ENCODE measurements around the gene PMIS2.
"Not testable (repeated sequence)": the region's sequence is repeated elsewhere in the genome, so short reads cannot be mapped to it uniquely, and the experiment has no call there.

The PMIS2 gene

DNA sequence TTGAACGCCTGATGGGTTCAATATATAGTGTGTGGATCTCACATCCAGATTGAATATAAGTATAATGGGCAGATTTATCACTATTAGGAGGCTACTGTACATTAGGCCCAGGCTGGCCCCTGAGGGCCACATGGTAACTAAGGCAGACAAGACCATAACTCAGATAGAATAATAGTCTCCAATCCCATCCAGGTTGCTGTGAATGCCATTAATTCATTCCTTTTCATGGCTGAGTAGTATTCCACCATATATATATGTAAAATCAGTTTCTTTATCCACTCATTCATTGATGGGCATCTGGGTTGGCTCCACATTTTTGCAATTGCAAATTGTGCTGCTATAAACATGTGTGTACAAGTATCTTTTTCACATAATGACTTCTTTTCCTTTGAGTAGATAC is 8.1 kb upstream of the PMIS2 start:
- TF ChIP-seq, protein P1, sequence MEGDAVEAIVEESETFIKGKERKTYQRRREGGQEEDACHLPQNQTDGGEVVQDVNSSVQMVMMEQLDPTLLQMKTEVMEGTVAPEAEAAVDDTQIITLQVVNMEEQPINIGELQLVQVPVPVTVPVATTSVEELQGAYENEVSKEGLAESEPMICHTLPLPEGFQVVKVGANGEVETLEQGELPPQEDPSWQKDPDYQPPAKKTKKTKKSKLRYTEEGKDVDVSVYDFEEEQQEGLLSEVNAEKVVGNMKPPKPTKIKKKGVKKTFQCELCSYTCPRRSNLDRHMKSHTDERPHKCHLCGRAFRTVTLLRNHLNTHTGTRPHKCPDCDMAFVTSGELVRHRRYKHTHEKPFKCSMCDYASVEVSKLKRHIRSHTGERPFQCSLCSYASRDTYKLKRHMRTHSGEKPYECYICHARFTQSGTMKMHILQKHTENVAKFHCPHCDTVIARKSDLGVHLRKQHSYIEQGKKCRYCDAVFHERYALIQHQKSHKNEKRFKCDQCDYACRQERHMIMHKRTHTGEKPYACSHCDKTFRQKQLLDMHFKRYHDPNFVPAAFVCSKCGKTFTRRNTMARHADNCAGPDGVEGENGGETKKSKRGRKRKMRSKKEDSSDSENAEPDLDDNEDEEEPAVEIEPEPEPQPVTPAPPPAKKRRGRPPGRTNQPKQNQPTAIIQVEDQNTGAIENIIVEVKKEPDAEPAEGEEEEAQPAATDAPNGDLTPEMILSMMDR (IDR thresholded peaks at IDR 0.05; ENCODE audit: low read depth, low read length), result no peak
- H3K4me3 ChIP-seq (ENCODE audit: low read depth, low read length), result no peak overlapping the region

DNA sequence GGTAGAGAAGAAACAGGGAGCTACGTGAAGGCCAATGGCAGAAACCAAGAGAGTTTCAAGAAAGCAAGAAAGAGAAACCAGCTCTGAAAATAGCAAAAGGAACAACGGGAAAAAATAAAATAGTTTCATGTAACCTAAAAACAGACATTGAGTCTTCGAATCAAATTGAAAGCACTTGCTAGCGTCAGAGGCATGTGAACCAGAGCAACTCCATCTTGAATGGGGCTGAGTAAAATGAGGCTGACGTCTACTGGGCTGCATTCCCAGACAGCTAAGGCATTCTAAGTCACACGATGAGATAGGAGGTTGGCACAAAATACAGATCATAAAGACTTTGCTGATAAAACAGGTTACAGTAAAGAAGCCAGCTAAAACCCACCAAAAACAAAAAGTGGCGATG is 7.3 kb upstream of the PMIS2 start:
- H3K4me3 ChIP-seq (ENCODE audit: low read depth, low read length), result no peak overlapping the region
- TF ChIP-seq, protein P1 (IDR thresholded peaks at IDR 0.05; ENCODE audit: low read depth, low read length), result no peak

GRCh38 chr19:35582760-35583159 is 3.2 kb upstream of the PMIS2 start:
- H3K4me3 ChIP-seq (ENCODE audit: low read depth, low read length), result no peak overlapping the region
- TF ChIP-seq, protein P1 (IDR thresholded peaks at IDR 0.05; ENCODE audit: low read depth, low read length), result no peak

GRCh38 chr19:35587321-35587720 is 1.3 kb downstream of the PMIS2 start:
- H3K4me3 ChIP-seq (ENCODE audit: low read depth, low read length), result no peak overlapping the region
- TF ChIP-seq, protein P1 (IDR thresholded peaks at IDR 0.05; ENCODE audit: low read depth, low read length), result no peak

DNA sequence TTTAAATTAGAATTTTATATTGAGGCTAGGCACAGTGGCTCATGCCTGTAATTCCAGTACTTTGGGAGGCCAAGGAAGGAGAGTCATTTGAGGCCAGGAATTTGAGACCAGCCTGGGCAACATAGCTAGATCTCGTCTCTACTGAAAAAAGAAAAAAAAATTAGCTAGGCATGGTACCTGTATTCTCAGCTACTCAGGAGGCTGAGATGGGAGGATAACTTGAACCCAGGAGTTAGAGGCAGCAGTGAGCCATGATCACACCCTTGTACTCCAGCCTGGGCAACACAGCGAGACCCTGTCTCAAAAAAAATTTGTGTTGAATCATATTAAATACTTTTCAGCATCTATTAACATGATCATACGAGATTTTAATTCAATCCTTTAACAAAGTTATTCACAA is 4.9 kb downstream of the PMIS2 start:
- TF ChIP-seq, protein P1 (IDR thresholded peaks at IDR 0.05; ENCODE audit: low read depth, low read length), result no peak
- no peak overlapping the region for H3K4me3 ChIP-seq (ENCODE audit: low read depth, low read length)

DNA sequence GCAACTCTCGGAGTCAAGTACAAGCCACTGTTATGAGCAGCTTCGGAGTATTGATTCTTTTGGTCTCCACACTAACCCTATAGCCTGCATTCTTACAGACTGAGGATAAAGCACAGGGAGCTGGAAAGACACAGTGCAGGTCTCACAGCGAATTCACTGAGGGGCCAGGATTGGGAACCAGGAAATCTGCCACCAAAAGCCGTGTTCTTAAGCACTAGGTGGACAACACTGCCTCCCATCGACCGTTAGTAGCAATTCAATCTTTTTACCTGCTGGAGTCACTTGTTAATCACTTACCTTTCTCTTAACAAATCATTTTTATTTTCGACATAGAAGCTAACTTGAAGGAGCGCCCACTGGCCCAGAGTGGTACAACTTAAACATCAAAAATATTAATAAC is 6.3 kb downstream of the PMIS2 start:
- TF ChIP-seq, protein P1 (IDR thresholded peaks at IDR 0.05; ENCODE audit: low read depth, low read length), result no peak
- no peak overlapping the region for H3K4me3 ChIP-seq (ENCODE audit: low read depth, low read length)

GRCh38 chr19:35595026-35595425 is 9.1 kb downstream of the PMIS2 start:
- H3K4me3 ChIP-seq (ENCODE audit: low read depth, low read length), result not testable (repeated sequence)

GRCh38 chr19:35595928-35596327 is 10.0 kb downstream of the PMIS2 start:
- TF ChIP-seq, protein P1 (IDR thresholded peaks at IDR 0.05; ENCODE audit: low read depth, low read length), result no peak
- H3K4me3 ChIP-seq (ENCODE audit: low read depth, low read length), result no peak overlapping the region

Measured in WI38 (cell line).